HEK293 (cell line): ENCODE data around the gene ORMDL1.
"Not testable (repeated sequence)": the region's sequence is repeated elsewhere in the genome, so short reads cannot be mapped to it uniquely, and the experiment has no call there.

Source experiments
- CTCF ChIA-PET: fragments of 350-600 bp; formaldehyde crosslinking; extraction: SDS; loops from one replicate; lab custom pipeline; 2021; ENCODE audit warnings: antibody characterized with exemption; lab: Yijun Ruan, JAX
- POLR2A ChIA-PET: fragments of 300-600 bp; formaldehyde crosslinking; extraction: SDS; loops from one replicate; lab custom pipeline; 2020; ENCODE audit warnings: antibody characterized with exemption, inconsistent platforms; lab: Yijun Ruan, JAX
- H3K27ac ChIP-seq: fragments of 200-500 bp; sonication (Bioruptor generic); 2 replicates; pipeline ENCODE4 v1.5.1; 2014; ENCODE audit warnings: low read depth, low read length, control low read depth, inconsistent platforms; ENCODE audit errors: extremely low read depth
- H3K36me3 ChIP-seq, 2 experiments: fragments of 200-500 bp in 1 of 2; sonication (Bioruptor generic) in 1 of 2; 1 replicate in 1 of 2; 2 replicates in 1 of 2; pipeline ENCODE4 v1.5.1; 2014 to 2017; ENCODE audit warnings: inconsistent platforms in 2 of 2, low read length in 2 of 2; ENCODE audit not compliant: control insufficient read depth in 2 of 2, insufficient read depth in 1 of 2
- H3K4me1 ChIP-seq: fragments of 200-500 bp; sonication (Bioruptor generic); 2 replicates; pipeline ENCODE4 v1.5.1; 2014; ENCODE audit warnings: mild to moderate bottlenecking, low read length, inconsistent platforms; ENCODE audit not compliant: control insufficient read depth, insufficient read depth
- H3K4me3 ChIP-seq: 2 replicates; pipeline ENCODE4 v1.5.1; 2011; ENCODE audit warnings: low read depth, mild to moderate bottlenecking, control low read depth, low read length, moderate library complexity
- H3K9me3 ChIP-seq: fragments of 200-500 bp; sonication (Bioruptor generic); 2 replicates; pipeline ENCODE4 v1.5.1; 2014; ENCODE audit warnings: low read depth, low read length, inconsistent platforms; ENCODE audit not compliant: control insufficient read depth, insufficient read depth
- MYNN ChIP-seq: fragments of 450-650 bp; formaldehyde crosslinking; IDR thresholded peaks from 2 replicates; pipeline ENCODE4 v1.5.1; 2016; ENCODE audit warnings: missing biosample characterization, missing genetic modification characterization, borderline replicate concordance
- ZBTB8A ChIP-seq: fragments of 450-650 bp; formaldehyde crosslinking; IDR thresholded peaks from 2 replicates; pipeline ENCODE4 v1.5.1; 2016; ENCODE audit warnings: missing biosample characterization, missing genetic modification characterization
- ZNF169 ChIP-seq: fragments of 450-650 bp; formaldehyde crosslinking; IDR thresholded peaks from 2 replicates; pipeline ENCODE4 v1.5.1; 2016; ENCODE audit warnings: missing biosample characterization, missing genetic modification characterization
- ZNF2 ChIP-seq: fragments of 450-650 bp; formaldehyde crosslinking; IDR thresholded peaks from 2 replicates; pipeline ENCODE4 v1.5.1; 2016; ENCODE audit warnings: missing biosample characterization, missing genetic modification characterization
- ZNF366 ChIP-seq: fragments of 450-650 bp; formaldehyde crosslinking; conservative IDR thresholded peaks from 2 replicates; pipeline ENCODE4 v1.5.1; 2016; ENCODE audit warnings: missing biosample characterization, missing genetic modification characterization
- ZNF416 ChIP-seq: fragments of 450-650 bp; formaldehyde crosslinking; IDR thresholded peaks from 2 replicates; pipeline ENCODE4 v1.5.1; 2016; ENCODE audit warnings: missing biosample characterization, missing genetic modification characterization
- ZNF426 ChIP-seq: fragments of 450-650 bp; formaldehyde crosslinking; IDR thresholded peaks from 2 replicates; pipeline ENCODE4 v1.5.1; 2017; ENCODE audit warnings: missing biosample characterization, missing genetic modification characterization, mild to moderate bottlenecking, inconsistent platforms, moderate library complexity
- ZNF558 ChIP-seq: fragments of 450-650 bp; formaldehyde crosslinking; IDR thresholded peaks from 2 replicates; pipeline ENCODE4 v1.5.1; 2016; ENCODE audit warnings: missing biosample characterization, missing genetic modification characterization
- ZNF677 ChIP-seq: fragments of 450-650 bp; IDR thresholded peaks from 2 replicates; pipeline ENCODE4 v1.5.0; 2018; ENCODE audit warnings: missing biosample characterization, mild to moderate bottlenecking, missing genetic modification characterization, moderate library complexity
- TF ChIP-seq, protein P1 (sequence below): fragments of 450-650 bp; formaldehyde crosslinking; IDR thresholded peaks from 2 replicates; pipeline ENCODE4 v1.5.1; 2016; ENCODE audit warnings: missing biosample characterization, missing genetic modification characterization
- TF ChIP-seq, protein P2 (sequence below): fragments of 450-650 bp; formaldehyde crosslinking; IDR thresholded peaks from 2 replicates; pipeline ENCODE4 v1.5.1; 2016; ENCODE audit warnings: missing biosample characterization, missing genetic modification characterization
- TF ChIP-seq, protein P3 (sequence below): IDR thresholded peaks from 2 replicates; pipeline ENCODE4 v1.6.1; 2011; ENCODE audit warnings: mild to moderate bottlenecking, low read depth, low read length, borderline replicate concordance
- TF ChIP-seq, protein P4 (sequence below): fragments of 450-650 bp; formaldehyde crosslinking; IDR thresholded peaks from 2 replicates; pipeline ENCODE4 v1.5.1; 2017; ENCODE audit warnings: missing biosample characterization, missing genetic modification characterization
- TF ChIP-seq, protein P5 (sequence below): fragments of 450-650 bp; formaldehyde crosslinking; IDR thresholded peaks from 2 replicates; pipeline ENCODE4 v1.5.0; 2017; ENCODE audit warnings: missing biosample characterization, missing genetic modification characterization, borderline replicate concordance
- TF ChIP-seq, protein P6 (sequence below): fragments of 450-650 bp; formaldehyde crosslinking; IDR thresholded peaks from 2 replicates; pipeline ENCODE4 v1.5.1; 2016; ENCODE audit warnings: missing biosample characterization, missing genetic modification characterization

The ORMDL1 gene

DNA sequence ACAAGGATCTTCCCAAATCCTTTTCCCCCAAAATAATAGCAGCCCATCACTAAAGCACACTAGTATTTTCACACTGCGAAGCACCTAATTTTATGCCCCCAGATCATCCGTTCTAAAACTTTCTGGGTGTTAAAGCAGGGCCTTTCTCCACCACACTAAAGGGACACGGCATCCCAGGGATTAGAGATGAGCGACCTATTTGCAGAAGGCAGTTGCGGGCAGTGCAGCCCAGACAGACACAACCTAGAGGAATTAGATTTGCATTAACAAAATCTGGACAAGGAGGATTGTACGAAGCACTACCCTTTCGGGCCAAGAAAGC is 21.9 kb downstream of the ORMDL1 start:
- ChIA-PET POLR2A (interaction anchor here (0.9 to 1.4 kb wide), 8 partner anchors 10 to 557 kb away, joined by 3 to 24 read pairs (median 3); partner anchors contain the start of genes ASNSD1, HIBCH, ORMDL1 and PMS1), CTCF (interaction anchor here (0.6 to 3.4 kb wide), 9 partner anchors 10 to 104 kb away, joined by 3 to 27 read pairs (median 5); partner anchors contain the start of genes ANKAR and ASNSD1)
- peak overlapping the region; percentile 81 for H3K27ac ChIP-seq
- peaks cover 5 to 21% of the 10 kb centered on the region in 2 experiments; a peak in 2 of 3 replicates for H3K36me3 ChIP-seq
- H3K9me3 ChIP-seq, result no peaks in the 10 kb centered on the region
- H3K4me1 ChIP-seq, result no peaks in the 10 kb centered on the region
- H3K4me3 ChIP-seq, result peak overlapping the region; percentile 80
- TF ChIP-seq, protein P1, sequence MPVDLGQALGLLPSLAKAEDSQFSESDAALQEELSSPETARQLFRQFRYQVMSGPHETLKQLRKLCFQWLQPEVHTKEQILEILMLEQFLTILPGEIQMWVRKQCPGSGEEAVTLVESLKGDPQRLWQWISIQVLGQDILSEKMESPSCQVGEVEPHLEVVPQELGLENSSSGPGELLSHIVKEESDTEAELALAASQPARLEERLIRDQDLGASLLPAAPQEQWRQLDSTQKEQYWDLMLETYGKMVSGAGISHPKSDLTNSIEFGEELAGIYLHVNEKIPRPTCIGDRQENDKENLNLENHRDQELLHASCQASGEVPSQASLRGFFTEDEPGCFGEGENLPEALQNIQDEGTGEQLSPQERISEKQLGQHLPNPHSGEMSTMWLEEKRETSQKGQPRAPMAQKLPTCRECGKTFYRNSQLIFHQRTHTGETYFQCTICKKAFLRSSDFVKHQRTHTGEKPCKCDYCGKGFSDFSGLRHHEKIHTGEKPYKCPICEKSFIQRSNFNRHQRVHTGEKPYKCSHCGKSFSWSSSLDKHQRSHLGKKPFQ (tag by site-specific recombination), result no peak
- TF ChIP-seq ZBTB8A (tag by site-specific recombination) (no peak), ZNF426 (tag by site-specific recombination) (no peak), ZNF2 (tag by site-specific recombination) (no peak)
- TF ChIP-seq, protein P2, sequence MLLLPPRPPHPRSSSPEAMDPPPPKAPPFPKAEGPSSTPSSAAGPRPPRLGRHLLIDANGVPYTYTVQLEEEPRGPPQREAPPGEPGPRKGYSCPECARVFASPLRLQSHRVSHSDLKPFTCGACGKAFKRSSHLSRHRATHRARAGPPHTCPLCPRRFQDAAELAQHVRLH, result no peak
- TF ChIP-seq, protein P3, sequence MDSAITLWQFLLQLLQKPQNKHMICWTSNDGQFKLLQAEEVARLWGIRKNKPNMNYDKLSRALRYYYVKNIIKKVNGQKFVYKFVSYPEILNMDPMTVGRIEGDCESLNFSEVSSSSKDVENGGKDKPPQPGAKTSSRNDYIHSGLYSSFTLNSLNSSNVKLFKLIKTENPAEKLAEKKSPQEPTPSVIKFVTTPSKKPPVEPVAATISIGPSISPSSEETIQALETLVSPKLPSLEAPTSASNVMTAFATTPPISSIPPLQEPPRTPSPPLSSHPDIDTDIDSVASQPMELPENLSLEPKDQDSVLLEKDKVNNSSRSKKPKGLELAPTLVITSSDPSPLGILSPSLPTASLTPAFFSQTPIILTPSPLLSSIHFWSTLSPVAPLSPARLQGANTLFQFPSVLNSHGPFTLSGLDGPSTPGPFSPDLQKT, result no peak

DNA sequence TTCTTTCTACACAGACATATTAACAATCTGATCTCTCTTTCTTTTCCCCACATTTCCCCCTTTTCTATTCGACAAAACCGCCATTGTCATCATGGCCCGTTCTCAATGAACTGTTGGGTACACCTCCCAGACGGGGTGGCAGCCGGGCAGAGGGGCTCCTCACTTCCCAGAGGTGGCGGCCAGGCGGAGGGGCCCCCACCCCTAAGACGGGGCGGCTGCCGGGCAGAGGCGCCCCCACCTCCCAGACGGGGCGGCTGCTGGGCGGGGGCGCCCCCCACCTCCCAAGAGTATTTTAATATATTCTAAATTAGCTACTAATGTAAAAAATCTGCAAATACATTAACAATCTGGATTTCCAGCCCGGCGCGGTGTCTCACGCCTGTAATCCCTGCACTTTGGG is 24.0 kb downstream of the ORMDL1 start:
- H3K4me3 ChIP-seq, H3K27ac ChIP-seq, H3K4me1 ChIP-seq, H3K9me3 ChIP-seq, POLR2A ChIA-PET: not testable (repeated sequence)
- peaks cover 0 to 12% of the 10 kb centered on the region in 2 experiments; a peak in 2 of 3 replicates for H3K36me3 ChIP-seq
- CTCF ChIA-PET, result interaction anchor here (3.4 kb wide), 1 partner anchor 9 kb away, joined by 27 read pairs; no protein-coding TSS in a partner anchor

DNA sequence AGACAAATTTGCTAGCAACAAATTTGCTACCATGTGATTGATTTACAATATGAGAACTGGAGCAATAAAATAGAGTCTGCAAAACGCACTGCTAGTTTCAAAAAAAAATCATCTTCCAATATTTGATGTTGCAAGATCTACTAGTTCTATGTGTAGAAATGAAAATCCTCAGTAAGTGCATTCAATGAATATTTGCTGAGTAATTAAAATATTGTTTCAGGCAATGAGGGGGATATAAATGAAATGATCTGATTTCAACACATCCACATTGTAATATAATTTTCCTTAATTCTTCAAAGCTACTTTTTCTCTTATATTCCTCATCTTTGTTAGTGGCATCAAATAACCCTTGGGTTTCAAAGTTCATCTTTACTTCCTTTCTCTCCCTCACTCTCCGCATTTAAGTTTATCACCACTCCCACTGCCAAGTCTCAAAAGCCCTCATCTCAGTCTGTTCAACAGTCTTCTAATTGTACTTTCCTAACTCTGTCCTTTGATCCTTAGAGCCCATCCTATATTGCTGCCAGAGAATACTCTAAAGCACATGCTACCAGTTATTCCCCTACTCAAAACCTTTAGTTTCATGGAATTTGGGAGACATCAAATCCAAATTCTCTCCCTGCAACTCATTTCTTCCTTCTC is 27.7 kb downstream of the ORMDL1 start:
- POLR2A ChIA-PET, result no interaction called here
- Histone ChIP-seq H3K4me1 (no peaks in the 10 kb centered on the region), H3K9me3 (no peaks in the 10 kb centered on the region), H3K4me3 (no peak overlapping the region), H3K27ac (no peak overlapping the region), H3K36me3 (peaks cover 5 to 39% of the 10 kb centered on the region in 2 experiments)
- CTCF ChIA-PET, result interaction anchor here (0.6 kb wide), 1 partner anchor 145 kb away, joined by 4 read pairs; no protein-coding TSS in a partner anchor
- TF ChIP-seq ZNF366 (no peak), ZNF169 (tag by site-specific recombination) (no peak), ZNF558 (tag by site-specific recombination) (no peak), ZNF416 (tag by site-specific recombination) (no peak), ZNF677 (no peak), MYNN (tag by site-specific recombination) (no peak)
- TF ChIP-seq, protein P4, sequence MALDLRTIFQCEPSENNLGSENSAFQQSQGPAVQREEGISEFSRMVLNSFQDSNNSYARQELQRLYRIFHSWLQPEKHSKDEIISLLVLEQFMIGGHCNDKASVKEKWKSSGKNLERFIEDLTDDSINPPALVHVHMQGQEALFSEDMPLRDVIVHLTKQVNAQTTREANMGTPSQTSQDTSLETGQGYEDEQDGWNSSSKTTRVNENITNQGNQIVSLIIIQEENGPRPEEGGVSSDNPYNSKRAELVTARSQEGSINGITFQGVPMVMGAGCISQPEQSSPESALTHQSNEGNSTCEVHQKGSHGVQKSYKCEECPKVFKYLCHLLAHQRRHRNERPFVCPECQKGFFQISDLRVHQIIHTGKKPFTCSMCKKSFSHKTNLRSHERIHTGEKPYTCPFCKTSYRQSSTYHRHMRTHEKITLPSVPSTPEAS (tag by site-specific recombination), result no peak
- TF ChIP-seq, protein P5, sequence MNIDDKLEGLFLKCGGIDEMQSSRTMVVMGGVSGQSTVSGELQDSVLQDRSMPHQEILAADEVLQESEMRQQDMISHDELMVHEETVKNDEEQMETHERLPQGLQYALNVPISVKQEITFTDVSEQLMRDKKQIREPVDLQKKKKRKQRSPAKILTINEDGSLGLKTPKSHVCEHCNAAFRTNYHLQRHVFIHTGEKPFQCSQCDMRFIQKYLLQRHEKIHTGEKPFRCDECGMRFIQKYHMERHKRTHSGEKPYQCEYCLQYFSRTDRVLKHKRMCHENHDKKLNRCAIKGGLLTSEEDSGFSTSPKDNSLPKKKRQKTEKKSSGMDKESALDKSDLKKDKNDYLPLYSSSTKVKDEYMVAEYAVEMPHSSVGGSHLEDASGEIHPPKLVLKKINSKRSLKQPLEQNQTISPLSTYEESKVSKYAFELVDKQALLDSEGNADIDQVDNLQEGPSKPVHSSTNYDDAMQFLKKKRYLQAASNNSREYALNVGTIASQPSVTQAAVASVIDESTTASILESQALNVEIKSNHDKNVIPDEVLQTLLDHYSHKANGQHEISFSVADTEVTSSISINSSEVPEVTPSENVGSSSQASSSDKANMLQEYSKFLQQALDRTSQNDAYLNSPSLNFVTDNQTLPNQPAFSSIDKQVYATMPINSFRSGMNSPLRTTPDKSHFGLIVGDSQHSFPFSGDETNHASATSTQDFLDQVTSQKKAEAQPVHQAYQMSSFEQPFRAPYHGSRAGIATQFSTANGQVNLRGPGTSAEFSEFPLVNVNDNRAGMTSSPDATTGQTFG (tag by site-specific recombination), result no peak
- TF ChIP-seq, protein P6, sequence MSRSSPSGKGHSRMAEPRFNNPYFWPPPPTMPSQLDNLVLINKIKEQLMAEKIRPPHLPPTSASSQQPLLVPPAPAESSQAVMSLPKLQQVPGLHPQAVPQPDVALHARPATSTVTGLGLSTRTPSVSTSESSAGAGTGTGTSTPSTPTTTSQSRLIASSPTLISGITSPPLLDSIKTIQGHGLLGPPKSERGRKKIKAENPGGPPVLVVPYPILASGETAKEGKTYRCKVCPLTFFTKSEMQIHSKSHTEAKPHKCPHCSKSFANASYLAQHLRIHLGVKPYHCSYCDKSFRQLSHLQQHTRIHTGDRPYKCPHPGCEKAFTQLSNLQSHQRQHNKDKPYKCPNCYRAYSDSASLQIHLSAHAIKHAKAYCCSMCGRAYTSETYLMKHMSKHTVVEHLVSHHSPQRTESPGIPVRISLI (tag by site-specific recombination), result no peak
- TF ChIP-seq, all 188 proteins: peak for 0
